Loucy (cell line): ENCODE results near the gene C1orf141.

Source experiments
- CTCF ChIP-seq: fragments of 200-600 bp; sonication (generic); conservative IDR thresholded peaks from 2 replicates; pipeline ENCODE4 v1.5.1; 2014; ENCODE audit warnings: mild to moderate bottlenecking, antibody characterized with exemption, low read length
- EZH2phosphoT487 ChIP-seq: fragments of 200-600 bp; IDR thresholded peaks from 2 replicates; pipeline ENCODE4 v1.6.1; 2018; ENCODE audit warnings: antibody characterized with exemption, mild to moderate bottlenecking, moderate library complexity, borderline replicate concordance

- TF ChIP-seq CTCF (no peak), EZH2phosphoT487 (no peak)
Observed at GRCh38 chr1:67052741-67053534, 81.8 kb downstream of the C1orf141 start.
